SK-N-MC (cell line): ENCODE data around the gene TMEM131.

Experiments
- EZH2 ChIP-seq: fragments of 200-600 bp; sonication (generic); IDR thresholded peaks from one replicate; pipeline ENCODE4 v1.6.1; 2017; ENCODE audit warnings: antibody characterized with exemption
- FOXP2 ChIP-seq: optimal IDR thresholded peaks from 2 replicates; pipeline ENCODE3; 2011; ENCODE audit warnings: mild to moderate bottlenecking, moderate library complexity; ENCODE audit not compliant: insufficient read depth; ENCODE audit errors: extremely low read length, control extremely low read depth
- POLR2AphosphoS5 ChIP-seq: IDR thresholded peaks from 2 replicates; pipeline ENCODE4 v1.6.1; 2012; ENCODE audit warnings: mild to moderate bottlenecking, low read depth, low read length, borderline replicate concordance

DNA sequence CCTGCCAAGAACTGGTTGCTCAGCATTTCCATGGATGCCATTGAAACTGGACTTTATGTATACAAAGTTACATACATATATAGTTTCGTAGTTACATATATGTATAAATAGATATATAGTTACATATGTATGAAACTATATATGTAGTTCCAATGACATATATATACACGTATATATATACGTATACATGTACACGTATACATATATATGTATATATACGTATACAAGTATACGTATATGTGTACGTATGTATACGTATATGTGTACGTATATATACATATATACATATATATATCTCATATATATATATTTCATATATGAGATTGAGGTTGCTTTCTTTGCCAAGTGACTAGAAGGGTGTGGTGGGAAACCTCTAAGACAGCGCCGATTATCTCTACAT is 10.6 kb upstream of the TMEM131 start:
- TF ChIP-seq POLR2AphosphoS5 (no peak), EZH2 (no peak), FOXP2 (no peak)
